Stimulated activated CD8-positive, alpha-beta memory T cell treated with anti-CD3 and anti-CD28 coated beads, Interleukin-15, amount 100 ng/mL, for 24 hours (primary cell): ENCODE results near the gene AKR1C8.
"Not testable (repeated sequence)": the region's sequence is repeated elsewhere in the genome, so short reads cannot be mapped to it uniquely, and the experiment has no call there.

ENCODE experiments used
- DNase-seq: peaks from one replicate; pipeline ENCODE4 v3.0.0-alpha.2; 2020; ENCODE audit warnings: low read depth

AKR1C8 gene

DNA sequence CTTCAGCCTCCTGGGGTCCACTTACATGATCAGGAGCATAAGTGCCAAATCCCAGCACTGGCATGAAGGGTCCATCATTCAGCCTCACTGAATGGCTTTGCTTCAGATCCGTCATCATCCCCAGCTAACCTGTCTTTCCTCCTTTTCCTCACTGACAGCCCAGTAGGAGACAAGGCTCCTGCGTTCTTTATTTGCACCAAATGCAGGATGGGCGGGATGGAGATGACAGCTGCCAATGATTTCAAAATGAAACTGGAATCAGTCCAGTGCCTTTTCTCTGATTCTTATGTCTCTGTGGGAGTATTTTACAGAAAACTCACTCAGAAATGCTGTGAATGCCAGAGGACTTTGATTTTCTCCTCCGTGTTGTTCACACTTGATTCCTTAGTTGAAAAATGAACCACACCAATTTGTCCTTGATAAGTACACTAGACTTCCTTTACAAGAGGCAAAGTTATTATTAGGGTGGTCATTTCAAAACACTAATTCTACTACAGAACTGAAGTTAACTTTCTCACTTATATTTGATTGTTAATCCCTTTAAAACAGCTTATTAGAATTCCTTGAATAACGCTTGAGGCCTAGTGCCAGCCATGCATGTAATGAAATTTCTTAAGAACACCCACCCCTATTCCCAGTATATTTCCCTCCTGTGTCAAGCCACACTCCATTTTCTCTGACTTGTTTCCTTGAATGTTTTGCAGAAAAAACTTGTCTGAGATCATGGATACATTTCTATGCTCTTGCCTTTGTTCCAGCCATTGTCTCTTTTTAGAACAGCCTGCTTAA, at the start of gene AKR1C8:
Gene AKR1C8, minus strand, starts transcription at position 164 of the 789 bp plus-strand sequence. Its CDS starts 46 bp downstream, at position 118.
- DNase-seq, result no peak

DNA sequence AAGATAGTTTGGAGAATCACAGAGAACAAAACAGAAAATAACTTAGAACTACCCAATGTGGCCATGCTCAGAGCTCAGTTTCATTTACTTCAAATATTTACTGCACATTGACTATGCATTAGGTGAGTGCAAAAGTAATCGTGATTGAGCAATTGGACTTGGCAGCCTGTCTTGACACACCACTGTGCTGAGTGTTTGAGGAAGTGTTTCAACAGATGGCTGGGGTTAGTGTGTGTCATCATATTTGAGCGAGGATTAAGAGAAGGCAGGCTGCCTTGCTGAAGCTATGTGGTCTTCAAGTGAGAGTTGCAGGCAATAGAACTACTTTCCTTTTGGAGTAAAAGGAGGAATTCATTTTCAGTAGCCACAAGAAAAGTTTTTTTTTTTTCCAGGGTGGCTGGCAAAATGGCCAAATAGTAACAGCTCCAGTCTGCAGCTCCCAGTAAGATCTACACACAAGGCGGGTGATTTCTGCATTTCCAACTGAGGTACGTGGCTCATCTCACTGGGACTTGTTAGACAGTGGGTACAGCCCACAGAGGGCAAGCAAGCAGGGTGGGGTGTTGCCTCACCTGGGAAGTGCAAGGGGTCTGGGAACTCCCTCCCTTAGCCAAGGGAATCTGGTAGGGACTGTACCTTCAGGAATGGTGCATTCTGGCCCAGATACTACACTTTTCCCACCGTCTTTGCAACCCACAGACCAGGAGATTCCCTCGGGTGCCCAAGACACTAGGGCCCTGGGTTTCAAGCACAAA, 49.3 kb upstream of the AKR1C8 start:
- DNase-seq, result no peak

DNA sequence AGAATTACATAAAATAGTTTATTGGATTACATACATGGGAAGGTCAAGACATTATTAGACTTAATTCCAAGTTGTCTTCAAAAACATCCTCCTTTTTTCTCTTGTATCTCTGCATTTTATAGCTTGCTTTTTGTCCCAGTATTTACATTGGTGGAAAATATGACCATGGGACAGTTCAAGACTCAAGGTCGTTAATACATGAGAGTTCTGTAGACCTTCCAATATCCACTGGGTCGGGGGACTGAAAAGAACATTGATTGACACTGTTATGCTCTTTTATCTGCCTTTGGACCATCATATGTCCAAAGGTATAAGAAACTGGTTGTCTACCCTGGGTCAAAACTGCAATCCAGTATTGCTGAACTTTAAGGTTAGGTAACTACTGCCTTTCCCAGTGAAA, 48.4 kb upstream of the AKR1C8 start:
- DNase-seq, result no peak

DNA sequence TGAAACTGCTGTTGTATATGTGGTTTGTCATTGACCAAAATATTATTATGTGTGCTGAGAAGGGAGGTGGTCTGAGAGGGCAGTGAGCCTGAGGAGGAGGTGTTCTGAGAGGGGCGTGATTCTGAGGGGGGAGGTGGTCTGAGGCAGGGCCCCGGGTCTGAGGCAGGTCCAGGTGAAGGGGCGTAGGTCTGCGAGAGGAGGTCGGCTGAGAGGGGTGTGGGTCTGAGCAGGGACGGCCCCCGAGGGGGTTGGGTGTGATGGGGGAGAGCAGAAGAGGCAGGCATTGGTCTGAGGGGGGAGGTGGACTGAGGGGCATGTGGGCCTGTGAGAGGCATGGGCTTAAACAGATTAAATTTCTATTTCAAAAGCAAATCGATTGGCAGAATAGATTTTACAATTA, 44.1 kb upstream of the AKR1C8 start:
- no peak for DNase-seq

- not testable (repeated sequence) for DNase-seq
These were observed 38.0 kb upstream of the AKR1C8 start for GRCh38 chr10:5222942-5223341.

DNA sequence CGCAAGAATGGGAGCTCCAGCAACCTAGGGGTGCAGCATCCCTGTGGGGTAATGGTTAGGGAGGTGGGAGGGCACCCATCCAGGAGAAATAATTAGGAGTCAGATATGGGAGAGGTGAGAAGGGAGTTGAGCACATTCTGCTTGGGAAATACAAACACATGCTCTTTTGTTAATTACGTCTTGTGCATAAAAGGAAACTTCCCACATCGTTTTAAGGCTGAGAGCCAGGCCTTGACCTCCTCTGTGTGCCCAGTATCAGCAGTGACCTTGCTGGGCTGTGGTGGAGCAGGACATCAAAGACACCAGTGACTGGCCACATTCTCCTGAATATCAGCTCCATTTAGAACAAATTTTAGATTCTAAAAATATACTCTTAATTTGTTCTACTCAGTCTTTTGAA, 34.3 kb upstream of the AKR1C8 start:
- no peak for DNase-seq

DNA sequence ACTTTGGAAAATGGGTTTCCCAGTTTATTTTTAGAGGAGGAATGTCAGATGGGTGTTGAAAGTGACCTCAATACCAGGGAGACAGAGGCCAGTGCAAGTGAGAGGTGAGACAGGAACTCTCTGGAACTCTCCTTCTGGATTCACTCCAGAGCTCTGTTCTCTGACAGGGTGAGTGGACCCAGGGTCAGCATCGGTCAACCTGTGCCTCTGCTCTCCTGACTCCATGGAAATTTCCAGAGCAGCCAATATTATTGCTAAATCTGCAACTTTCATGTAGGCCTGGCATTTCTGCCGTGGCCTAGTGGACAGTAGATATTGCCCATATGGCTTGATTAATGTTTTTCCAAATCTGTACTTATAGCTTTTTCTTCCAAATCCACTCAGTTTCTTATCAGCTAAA, 31.9 kb upstream of the AKR1C8 start:
- no peak for DNase-seq

DNA sequence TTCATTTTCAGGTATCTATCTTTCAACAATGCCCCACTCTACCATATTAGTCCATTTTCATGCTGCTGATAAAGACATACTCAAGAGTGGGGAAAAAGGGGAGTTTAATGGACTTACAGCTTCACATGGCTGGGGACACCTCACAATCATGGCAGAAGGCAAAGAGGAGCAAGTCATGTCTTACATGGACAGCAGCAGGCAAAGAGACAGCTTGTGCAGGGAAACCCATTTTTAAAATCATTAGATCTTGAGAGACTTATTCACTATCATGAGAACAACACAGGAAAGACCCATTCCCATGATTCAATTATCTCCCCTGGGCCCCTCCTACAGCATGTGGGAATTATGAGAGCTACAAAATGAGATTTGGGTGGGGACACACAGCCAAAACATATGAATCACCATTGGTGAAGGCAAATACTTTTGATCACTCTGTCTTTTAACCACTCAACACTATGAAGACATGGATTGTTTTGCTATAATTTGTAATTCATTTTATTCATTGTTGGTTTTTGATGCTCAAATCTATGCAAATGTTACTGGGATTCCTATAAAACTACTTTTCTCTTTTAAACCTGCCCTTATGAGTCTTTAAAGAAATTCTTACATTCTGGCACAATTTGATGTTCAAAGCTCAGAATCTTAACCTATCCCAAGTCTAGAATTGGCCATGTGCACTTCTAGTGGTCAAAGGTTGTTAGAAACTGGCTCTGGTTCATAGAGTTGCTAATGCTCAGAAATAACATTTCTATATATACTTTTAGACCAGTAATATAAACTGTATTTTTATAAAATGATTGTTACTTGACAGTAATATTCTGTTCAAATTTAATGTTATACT, 27.0 kb upstream of the AKR1C8 start:
- no peak for DNase-seq

DNA sequence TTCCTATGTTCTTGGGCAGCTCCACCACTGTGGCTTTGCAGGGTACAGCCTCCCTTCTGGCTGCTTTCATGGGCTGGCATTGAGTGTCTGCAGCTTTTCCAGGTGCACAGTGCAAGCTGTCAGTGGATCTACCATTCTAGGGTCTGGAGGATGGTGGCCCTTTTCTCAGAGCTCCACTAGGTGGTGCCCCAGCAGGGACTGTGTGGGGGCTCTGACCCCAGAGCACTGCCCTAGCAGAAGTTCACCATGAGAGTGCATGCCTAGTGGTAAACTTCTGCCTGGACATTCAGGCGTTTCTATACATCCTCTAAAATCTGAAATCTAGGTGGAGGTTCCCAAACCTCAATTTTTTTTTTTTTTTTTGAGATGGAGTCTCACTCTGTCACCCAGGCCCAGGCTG, 25.3 kb upstream of the AKR1C8 start:
- not testable (repeated sequence) for DNase-seq

GRCh38 chr10:5209776-5210175, 24.8 kb upstream of the AKR1C8 start:
- DNase-seq, result not testable (repeated sequence)

DNA sequence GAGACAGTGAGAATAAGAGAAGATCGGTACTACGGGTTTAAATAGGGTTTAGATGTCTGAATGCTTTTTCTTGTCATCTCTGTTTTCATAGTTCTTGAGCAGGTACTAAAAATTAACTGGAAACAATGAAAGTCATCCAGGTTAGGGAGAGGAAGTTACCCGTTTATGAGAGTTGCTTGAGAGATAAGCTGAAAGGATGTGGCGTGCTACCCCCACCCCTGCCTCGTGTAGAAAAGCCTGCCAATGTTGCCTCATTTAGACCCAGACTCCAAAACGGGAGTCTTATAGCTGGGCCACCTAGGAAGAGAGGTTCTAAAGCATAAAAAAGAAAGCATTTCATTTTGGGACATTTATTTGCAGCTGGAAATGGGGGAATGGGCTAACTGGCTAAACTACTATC, 21.8 kb upstream of the AKR1C8 start:
- no peak for DNase-seq

- no peak for DNase-seq
These were observed 14.4 kb upstream of the AKR1C8 start for GRCh38 chr10:5199398-5199797.

DNA sequence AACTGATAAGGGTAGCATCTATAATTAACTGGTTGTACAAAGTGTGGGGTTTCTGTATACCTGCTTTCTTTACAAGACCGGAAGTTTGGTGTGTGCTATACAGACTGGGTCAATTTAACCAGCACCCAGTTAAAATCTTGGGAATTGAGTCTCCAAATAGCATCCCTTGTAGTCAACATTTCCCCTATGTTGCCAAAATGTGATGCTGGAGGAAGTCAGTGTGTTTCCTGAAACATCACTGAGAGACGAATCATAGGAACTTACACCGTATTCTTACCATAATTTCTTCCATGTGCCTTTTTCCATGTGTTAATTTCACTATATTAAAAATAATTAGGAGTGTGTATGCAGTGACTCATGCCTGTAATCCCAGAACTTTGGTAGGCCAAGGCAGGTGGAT, 13.4 kb upstream of the AKR1C8 start:
- no peak for DNase-seq

GRCh38 chr10:5196702-5197113, 11.8 kb upstream of the AKR1C8 start, which contains the start of gene AKR1C4:
AKR1C4 (plus strand) TSS chr10:5196837; CDS start chr10:5196868, 31 bp downstream.
- DNase-seq, result no peak

GRCh38 chr10:5195727-5196374, 10.9 kb upstream of the AKR1C8 start:
- no peak for DNase-seq

DNA sequence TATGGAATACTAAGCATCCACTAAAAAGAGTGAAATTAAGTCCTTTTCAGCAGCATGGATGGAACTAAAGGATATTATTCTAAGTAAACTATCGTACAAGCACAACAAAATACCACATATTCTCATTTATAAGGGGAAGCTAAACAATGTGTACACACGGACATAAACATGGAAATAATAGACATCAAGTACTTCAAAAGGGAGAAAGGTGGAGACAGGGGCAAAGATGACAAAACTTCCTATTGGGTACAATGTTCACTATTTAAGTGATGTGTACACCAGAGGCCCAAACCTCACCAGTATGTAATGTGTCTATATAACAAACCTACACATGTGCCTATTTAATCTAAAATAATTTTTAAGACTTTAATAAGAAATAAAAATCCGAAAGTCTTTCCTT, 9.5 kb upstream of the AKR1C8 start:
- DNase-seq, result no peak

- no peak for DNase-seq
These were observed 3.4 kb upstream of the AKR1C8 start for GRCh38 chr10:5188358-5188757.

DNA sequence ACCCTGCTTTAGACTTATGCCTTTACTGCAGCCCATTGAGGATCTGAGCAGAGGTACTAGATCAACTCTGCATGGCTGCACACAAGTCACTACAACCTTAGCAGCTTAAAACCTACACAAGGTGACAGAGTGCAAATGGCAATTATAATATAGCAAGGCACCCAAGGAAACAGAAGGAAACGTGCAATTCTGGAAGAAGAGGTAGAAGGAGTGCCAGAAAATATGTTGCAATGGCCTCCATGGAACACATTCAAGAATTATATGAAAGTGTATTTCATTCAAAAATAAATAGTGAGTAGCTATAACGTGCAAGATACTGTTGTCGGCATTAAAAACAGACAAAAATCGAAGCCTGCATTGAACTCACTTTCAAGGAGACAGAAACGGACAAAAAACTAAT, 2.9 kb upstream of the AKR1C8 start:
- DNase-seq, result no peak

DNA sequence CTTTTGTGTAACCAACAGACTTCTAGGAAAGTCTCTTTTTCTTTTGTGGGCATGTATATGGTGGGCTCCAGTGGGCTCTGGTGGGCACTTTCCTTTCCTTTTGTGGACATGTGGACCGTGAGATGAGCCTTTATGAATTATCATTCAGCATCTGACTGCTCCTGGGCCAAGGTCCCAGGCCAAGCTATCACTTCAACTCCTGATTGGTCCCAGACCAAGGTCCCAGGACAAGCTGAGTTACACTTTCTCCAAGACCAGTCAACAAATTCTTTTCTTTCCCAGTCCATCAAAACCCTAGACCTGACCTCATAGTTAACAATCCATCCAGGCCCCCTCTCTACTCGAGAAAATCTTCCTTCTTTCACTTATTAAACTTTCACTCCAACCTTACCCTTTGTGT, 1.0 kb downstream of the AKR1C8 start:
- DNase-seq, result no peak

DNA sequence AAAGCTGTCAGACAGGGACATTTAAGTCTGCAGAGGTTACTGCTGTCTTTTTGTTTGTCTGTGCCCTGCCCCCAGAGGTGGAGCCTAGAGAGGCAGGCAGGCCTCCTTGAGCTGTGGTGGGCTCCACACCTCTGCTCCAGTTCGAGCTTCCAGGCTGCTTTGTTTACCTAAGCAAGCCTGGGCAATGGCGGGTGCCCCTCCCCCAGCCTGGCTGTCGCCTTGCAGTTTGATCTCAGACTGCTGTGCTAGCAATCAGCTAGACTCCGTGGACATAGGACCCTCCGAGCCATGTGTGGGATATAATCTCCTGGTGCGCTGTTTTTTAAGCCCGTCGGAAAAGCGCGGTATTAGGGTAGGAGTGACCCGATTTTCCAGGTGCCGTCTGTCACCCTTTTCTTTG, 4.4 kb downstream of the AKR1C8 start:
- not testable (repeated sequence) for DNase-seq

DNA sequence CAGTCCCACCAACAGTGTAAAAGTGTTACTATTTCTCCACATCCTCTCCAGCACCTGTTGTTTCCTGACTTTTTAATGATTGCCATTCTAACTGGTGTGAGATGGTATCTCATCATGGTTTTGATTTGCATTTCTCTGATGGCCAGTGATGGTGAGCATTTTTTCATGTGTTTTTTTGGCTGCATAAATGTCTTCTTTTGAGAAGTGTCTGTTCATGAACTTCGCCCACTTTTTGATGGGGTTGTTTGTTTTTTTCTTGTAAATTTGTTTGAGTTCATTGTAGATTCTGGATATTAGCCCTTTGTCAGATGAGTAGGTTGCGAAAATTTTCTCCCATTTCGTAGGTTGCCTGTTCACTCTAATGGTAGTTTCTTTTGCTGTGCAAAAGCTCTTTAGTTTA, 9.4 kb downstream of the AKR1C8 start:
- DNase-seq, result not testable (repeated sequence)

DNA sequence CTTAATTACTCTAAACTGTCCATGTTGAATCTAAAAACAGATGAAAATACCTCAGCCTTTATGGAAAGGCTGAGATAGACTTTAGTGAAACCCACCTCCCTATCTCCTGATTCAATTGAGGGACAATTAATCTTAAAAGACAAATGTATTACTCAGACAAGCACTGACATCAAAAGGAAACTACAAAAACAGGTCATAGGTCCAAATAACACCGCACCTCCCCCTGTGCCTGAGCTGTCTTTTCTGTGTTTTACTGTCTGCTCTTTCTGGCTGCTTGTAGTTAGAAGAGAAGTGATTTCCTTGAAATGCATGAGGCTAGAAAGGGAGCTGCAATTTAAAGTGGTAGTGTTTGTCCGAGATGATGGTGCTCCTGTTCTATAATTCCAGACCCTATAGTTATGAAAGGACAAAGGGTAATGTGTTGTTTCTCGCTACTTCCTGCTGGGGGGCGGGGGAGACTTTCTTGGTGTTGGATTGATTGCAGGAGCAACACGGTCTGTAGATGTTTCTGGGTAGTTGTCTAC, 16.0 kb downstream of the AKR1C8 start:
- no peak for DNase-seq
